ENCODE results near the gene BTBD2. TPM values are rescaled to one million over a fixed set of nuclear protein-coding genes. Genes with fewer than 3 reads are reported as not detected.

BTBD2 gene
- polyA plus RNA-seq, 1 donor from 2014 or later: 46.1 TPM

GRCh38 chr19:2027361-2027760 is 11.8 kb upstream of the BTBD2 start:
- no peak overlapping the region for H3K27ac ChIP-seq (ENCODE audit: low read length)
- H3K4me2 ChIP-seq (ENCODE audit: low read length): no peak overlapping the region
- H4K20me1 ChIP-seq (ENCODE audit: insufficient read depth): no peaks in the 10 kb centered on the region
- TF ChIP-seq TAF1 (IDR thresholded peaks at IDR 0.05; ENCODE audit: low read depth) (no peak), EZH2 (IDR thresholded peaks at IDR 0.05; ENCODE audit: borderline replicate concordance, insufficient read depth, low read length, poor library complexity, severe bottlenecking) (no peak), SMC3 (conservative IDR thresholded peaks at IDR 0.05; ENCODE audit: poor library complexity) (no peak), CTCF (IDR thresholded peaks at IDR 0.05; ENCODE audit: poor library complexity, severe bottlenecking) (no peak), EP300 (conservative IDR thresholded peaks at IDR 0.05; ENCODE audit: poor library complexity, severe bottlenecking) (no peak), MXI1 (conservative IDR thresholded peaks at IDR 0.05; ENCODE audit: poor library complexity, severe bottlenecking) (no peak), REST (IDR thresholded peaks at IDR 0.05; ENCODE audit: borderline replicate concordance) (no peak), POLR2AphosphoS5 (IDR thresholded peaks at IDR 0.05) (no peak), RAD21 (conservative IDR thresholded peaks at IDR 0.05) (no peak)
- no peaks in the 10 kb centered on the region for H3F3A ChIP-seq (ENCODE audit: insufficient read depth, low read length, poor library complexity, severe bottlenecking)
- no peaks in the 10 kb centered on the region for H3K36me3 ChIP-seq (ENCODE audit: insufficient read depth, low read length)
- no peak overlapping the region for H2AFZ ChIP-seq (ENCODE audit: low read depth, low read length)
- no peaks in the 10 kb centered on the region for H3K79me2 ChIP-seq (replicated peaks; ENCODE audit: insufficient read depth, low read length)
- no peak overlapping the region for H3K4me3 ChIP-seq (ENCODE audit: low read length)
- no peaks in the 10 kb centered on the region for H3K9me2 ChIP-seq (ENCODE audit: insufficient read depth, low read length)
- no peaks in the 10 kb centered on the region for H3K27me3 ChIP-seq (ENCODE audit: insufficient read depth, low read depth, low read length)
- H3K9me3 ChIP-seq (ENCODE audit: low read length): no peaks in the 10 kb centered on the region
- no peak overlapping the region for H3K9ac ChIP-seq (ENCODE audit: low read length)

- no peaks in the 10 kb centered on the region for H4K20me1 ChIP-seq (ENCODE audit: insufficient read depth)
- no peaks in the 10 kb centered on the region for H3K79me2 ChIP-seq (replicated peaks; ENCODE audit: insufficient read depth, low read length)
- no peaks in the 10 kb centered on the region for H3K27me3 ChIP-seq (ENCODE audit: insufficient read depth, low read depth, low read length)
- no peak overlapping the region for H3K4me3 ChIP-seq (ENCODE audit: low read length)
- no peaks in the 10 kb centered on the region for H3K9me3 ChIP-seq (ENCODE audit: low read length)
- no peaks in the 10 kb centered on the region for H3K9me2 ChIP-seq (ENCODE audit: insufficient read depth, low read length)
- no peak overlapping the region for H2AFZ ChIP-seq (ENCODE audit: low read depth, low read length)
- no peaks in the 10 kb centered on the region for H3F3A ChIP-seq (ENCODE audit: insufficient read depth, low read length, poor library complexity, severe bottlenecking)
- no peak overlapping the region for H3K9ac ChIP-seq (ENCODE audit: low read length)
- no peaks in the 10 kb centered on the region for H3K36me3 ChIP-seq (ENCODE audit: insufficient read depth, low read length)
- H3K4me2 ChIP-seq (ENCODE audit: low read length): no peak overlapping the region
- TF ChIP-seq RAD21 (conservative IDR thresholded peaks at IDR 0.05): no peak
- no peak for TF ChIP-seq EZH2 (IDR thresholded peaks at IDR 0.05; ENCODE audit: borderline replicate concordance, insufficient read depth, low read length, poor library complexity, severe bottlenecking)
- no peak for TF ChIP-seq POLR2AphosphoS5 (IDR thresholded peaks at IDR 0.05)
- TF ChIP-seq EP300 (conservative IDR thresholded peaks at IDR 0.05; ENCODE audit: poor library complexity, severe bottlenecking): no peak
- no peak for TF ChIP-seq REST (IDR thresholded peaks at IDR 0.05; ENCODE audit: borderline replicate concordance)
- TF ChIP-seq MXI1 (conservative IDR thresholded peaks at IDR 0.05; ENCODE audit: poor library complexity, severe bottlenecking): no peak
- no peak for TF ChIP-seq TAF1 (IDR thresholded peaks at IDR 0.05; ENCODE audit: low read depth)
- no peak for TF ChIP-seq CTCF (IDR thresholded peaks at IDR 0.05; ENCODE audit: poor library complexity, severe bottlenecking)
- TF ChIP-seq SMC3 (conservative IDR thresholded peaks at IDR 0.05; ENCODE audit: poor library complexity): no peak
- no peak overlapping the region for H3K27ac ChIP-seq (ENCODE audit: low read length)
Observed at GRCh38 chr19:2026770-2027169, 11.3 kb upstream of the BTBD2 start.

All from neural cell (in vitro differentiated cells).